OCI-LY7 (cell line): ENCODE results near the gene SETD3. TPM values are rescaled to one million over a fixed set of nuclear protein-coding genes. Genes with fewer than 3 reads are reported as not detected.

Experiments
- BruUV-seq: library from RNA; stranded (reverse); fragments of 400-500 nt; replicated peaks from 2 replicates; lab custom pipeline; 2021; lab: Mats Ljungman, UMichigan
- CTCF ChIA-PET: fragments of 300-600 bp; sonication (Branson Sonifier 250); formaldehyde crosslinking; loops from one replicate; lab custom pipeline; 2022; ENCODE audit warnings: antibody characterized with exemption; ENCODE audit not compliant: unreplicated experiment; lab: Charles Lee
- POLR2A ChIA-PET: fragments of 300-600 bp; sonication (Branson Sonifier 250); formaldehyde crosslinking; loops from one replicate; lab custom pipeline; 2022; ENCODE audit warnings: antibody characterized with exemption; lab: Charles Lee
- DNase-seq: peaks from one replicate; pipeline ENCODE4 v3.0.0-alpha.2; 2015; ENCODE audit warnings: low spot score
- H2AFZ ChIP-seq: fragments of 200-600 bp; sonication (generic), shearing (Covaris generic); 2 replicates; pipeline ENCODE4 v1.6.1; 2014; ENCODE audit warnings: mild to moderate bottlenecking, antibody characterized with exemption, low read length, moderate library complexity
- H3K27ac ChIP-seq: fragments of 200-600 bp; sonication (generic); 2 replicates; pipeline ENCODE4 v1.5.1; 2014; ENCODE audit warnings: mixed run types, low read depth, mild to moderate bottlenecking, moderate library complexity, low read length, inconsistent platforms; ENCODE audit not compliant: poor library complexity, severe bottlenecking
- H3K36me3 ChIP-seq: fragments of 200-600 bp; sonication (generic); 2 replicates; pipeline ENCODE4 v1.6.1; 2014; ENCODE audit warnings: mild to moderate bottlenecking, antibody characterized with exemption, low read length, moderate library complexity, mixed read lengths; ENCODE audit not compliant: insufficient read depth
- H3K4me1 ChIP-seq: fragments of 200-600 bp; sonication (generic); 2 replicates; pipeline ENCODE4 v1.5.1; 2014; ENCODE audit warnings: mild to moderate bottlenecking, low read length; ENCODE audit not compliant: insufficient read depth, poor library complexity, severe bottlenecking
- H3K4me2 ChIP-seq: fragments of 200-600 bp; sonication (generic); 2 replicates; pipeline ENCODE4 v1.6.1; 2014; ENCODE audit warnings: mild to moderate bottlenecking, low read length
- H3K4me3 ChIP-seq: fragments of 200-600 bp; sonication (generic); 2 replicates; pipeline ENCODE4 v1.5.1; 2014; ENCODE audit warnings: mild to moderate bottlenecking, low read depth, low read length; ENCODE audit not compliant: poor library complexity, severe bottlenecking
- H3K79me2 ChIP-seq: fragments of 200-600 bp; sonication (generic); 2 replicates; pipeline ENCODE4 v1.6.1; 2016; ENCODE audit warnings: low read depth, mild to moderate bottlenecking, low read length, moderate library complexity, mixed read lengths; ENCODE audit not compliant: insufficient read depth
- H3K9me2 ChIP-seq: fragments of 200-600 bp; sonication (generic); 2 replicates; pipeline ENCODE4 v1.6.1; 2016; ENCODE audit warnings: mild to moderate bottlenecking, low read length, mixed read lengths; ENCODE audit not compliant: insufficient read depth
- H3K9me3 ChIP-seq: fragments of 200-600 bp; sonication (generic); 2 replicates; pipeline ENCODE4 v1.6.1; 2014; ENCODE audit warnings: mild to moderate bottlenecking, mixed run types, low read length, mixed read lengths
- H4K20me1 ChIP-seq: fragments of 200-600 bp; sonication (generic); 2 replicates; pipeline ENCODE4 v1.6.1; 2014; ENCODE audit warnings: mild to moderate bottlenecking, antibody characterized with exemption, low read length, moderate library complexity, mixed read lengths; ENCODE audit not compliant: insufficient read depth
- CTCF ChIP-seq: fragments of 200-600 bp; sonication (generic); conservative IDR thresholded peaks from 2 replicates; pipeline ENCODE4 v1.5.1; 2014; ENCODE audit warnings: mild to moderate bottlenecking, antibody characterized with exemption, low read length, moderate library complexity, mixed read lengths
- EZH2phosphoT487 ChIP-seq: fragments of 200-600 bp; sonication (generic); IDR thresholded peaks from 2 replicates; pipeline ENCODE4 v1.6.1; 2018; ENCODE audit warnings: low read depth, borderline replicate concordance, mild to moderate bottlenecking, mixed run types, antibody characterized with exemption, low read length, moderate library complexity, mixed read lengths
- intact Hi-C: fragments of 100-400 bp; cut with micrococcal nuclease; formaldehyde crosslinking; loops from one replicate; pipeline ENCODE4 v1.10.0; 2022; ENCODE audit not compliant: unreplicated experiment
- total RNA-seq, 2 experiments: library from RNA; depleted of rRNA in 1 of 2; stranded (reverse); fragments of >200 nt in 1 of 2; shearing (Covaris generic) in 1 of 2; gene quantifications; 2 replicates each; pipeline ENCODE4 v1.2.3, GENCODE V29; 2014 to 2022

Gene SETD3
- total RNA-seq, 2 experiments from 2014 or later: 42.4 to 65.5 TPM

- Histone ChIP-seq H3K27ac (no peak overlapping the region), H3K4me1 (no peaks in the 10 kb centered on the region), H3K4me3 (no peak overlapping the region), H3K36me3 (peaks cover 21% of the 10 kb centered on the region), H4K20me1 (no peaks in the 10 kb centered on the region), H3K9me3 (no peaks in the 10 kb centered on the region), H2AFZ (no peak overlapping the region), H3K4me2 (no peak overlapping the region), H3K79me2 (no peaks in the 10 kb centered on the region), H3K9me2 (no peaks in the 10 kb centered on the region)
- no TSS peak for BruUV-seq
- intact Hi-C loops: no loop called here
- POLR2A ChIA-PET: no interaction called here
- DNase-seq: no peak
- TF ChIP-seq CTCF: no peak
- no peak for TF ChIP-seq EZH2phosphoT487
- CTCF ChIA-PET: no interaction called here
Measured at GRCh38 chr14:99513946-99514551, 33.4 kb upstream of the SETD3 start.

GRCh38 chr14:99513183-99513694 is 32.6 kb upstream of the SETD3 start:
- H3K79me2 ChIP-seq: no peaks in the 10 kb centered on the region
- CTCF ChIA-PET: no interaction called here
- POLR2A ChIA-PET: no interaction called here
- H3K27ac ChIP-seq: no peak overlapping the region
- intact Hi-C loops: no loop called here
- no TSS peak for BruUV-seq
- TF ChIP-seq CTCF (no peak), EZH2phosphoT487 (no peak)
- H2AFZ ChIP-seq: no peak overlapping the region
- peaks cover 29% of the 10 kb centered on the region for H3K36me3 ChIP-seq
- H3K9me2 ChIP-seq: no peaks in the 10 kb centered on the region
- H3K9me3 ChIP-seq: no peaks in the 10 kb centered on the region
- no peaks in the 10 kb centered on the region for H4K20me1 ChIP-seq
- DNase-seq: no peak
- no peak overlapping the region for H3K4me3 ChIP-seq
- no peak overlapping the region for H3K4me2 ChIP-seq
- no peaks in the 10 kb centered on the region for H3K4me1 ChIP-seq

GRCh38 chr14:99512571-99513182 is 32.0 kb upstream of the SETD3 start:
- POLR2A ChIA-PET: no interaction called here
- no TSS peak for BruUV-seq

More at GRCh38 chr14:99512571-99513182, 32.0 kb upstream of the SETD3 start:
- Histone ChIP-seq H3K36me3 (peaks cover 34% of the 10 kb centered on the region), H3K4me1 (no peaks in the 10 kb centered on the region), H3K4me2 (no peak overlapping the region), H3K27ac (no peak overlapping the region), H3K79me2 (no peaks in the 10 kb centered on the region), H3K9me3 (no peaks in the 10 kb centered on the region), H3K9me2 (no peaks in the 10 kb centered on the region), H3K4me3 (no peak overlapping the region), H2AFZ (no peak overlapping the region), H4K20me1 (no peaks in the 10 kb centered on the region)
- CTCF ChIA-PET: no interaction called here
- intact Hi-C loops: no loop called here
- no peak for DNase-seq
- TF ChIP-seq EZH2phosphoT487 (no peak), CTCF (no peak)
